ENCODE results near the gene HEXA.

GRCh38 chr15:72339777-72340177 lies 36.0 kb downstream of the HEXA start:
- TF ChIP-seq CTCF (conservative IDR thresholded peaks at IDR 0.05; ENCODE audit: low read length) = no peak
- no peak for TF ChIP-seq EZH2phosphoT487 (IDR thresholded peaks at IDR 0.05; ENCODE audit: borderline replicate concordance)

Measured in Loucy (cell line).